GM20000 (cell line): ENCODE data around the gene PTGFRN.

Experiments
- DNase-seq: peaks from one replicate; pipeline ENCODE4 v3.0.0; 2012; ENCODE audit warnings: low spot score
- TF ChIP-seq, protein P1 (sequence below): IDR thresholded peaks from 2 replicates; pipeline ENCODE4 v1.5.1; 2012; ENCODE audit warnings: mild to moderate bottlenecking, control low read depth; ENCODE audit errors: extremely low read depth, missing control alignments

The PTGFRN gene

DNA sequence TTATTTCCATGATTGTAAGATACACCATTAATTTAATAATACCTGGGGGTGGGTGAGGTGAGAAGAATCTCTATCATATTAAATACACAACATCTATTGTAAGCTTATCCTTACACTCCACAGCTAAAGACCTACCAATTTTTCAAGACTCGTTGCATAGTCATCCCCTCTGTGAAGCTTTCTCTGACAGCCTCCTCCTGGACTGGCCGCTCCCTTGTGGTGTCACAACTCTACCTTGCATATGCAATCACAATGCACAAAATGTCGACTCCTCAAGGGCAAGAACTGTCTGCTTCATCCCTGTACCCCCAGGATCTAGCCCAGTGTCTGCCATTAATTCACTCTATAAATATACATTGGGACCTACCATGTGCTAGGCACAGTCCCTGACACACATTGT lies 2.4 kb upstream of the PTGFRN start:
- DNase-seq = no peak
- TF ChIP-seq, protein P1, sequence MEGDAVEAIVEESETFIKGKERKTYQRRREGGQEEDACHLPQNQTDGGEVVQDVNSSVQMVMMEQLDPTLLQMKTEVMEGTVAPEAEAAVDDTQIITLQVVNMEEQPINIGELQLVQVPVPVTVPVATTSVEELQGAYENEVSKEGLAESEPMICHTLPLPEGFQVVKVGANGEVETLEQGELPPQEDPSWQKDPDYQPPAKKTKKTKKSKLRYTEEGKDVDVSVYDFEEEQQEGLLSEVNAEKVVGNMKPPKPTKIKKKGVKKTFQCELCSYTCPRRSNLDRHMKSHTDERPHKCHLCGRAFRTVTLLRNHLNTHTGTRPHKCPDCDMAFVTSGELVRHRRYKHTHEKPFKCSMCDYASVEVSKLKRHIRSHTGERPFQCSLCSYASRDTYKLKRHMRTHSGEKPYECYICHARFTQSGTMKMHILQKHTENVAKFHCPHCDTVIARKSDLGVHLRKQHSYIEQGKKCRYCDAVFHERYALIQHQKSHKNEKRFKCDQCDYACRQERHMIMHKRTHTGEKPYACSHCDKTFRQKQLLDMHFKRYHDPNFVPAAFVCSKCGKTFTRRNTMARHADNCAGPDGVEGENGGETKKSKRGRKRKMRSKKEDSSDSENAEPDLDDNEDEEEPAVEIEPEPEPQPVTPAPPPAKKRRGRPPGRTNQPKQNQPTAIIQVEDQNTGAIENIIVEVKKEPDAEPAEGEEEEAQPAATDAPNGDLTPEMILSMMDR = no peak

DNA sequence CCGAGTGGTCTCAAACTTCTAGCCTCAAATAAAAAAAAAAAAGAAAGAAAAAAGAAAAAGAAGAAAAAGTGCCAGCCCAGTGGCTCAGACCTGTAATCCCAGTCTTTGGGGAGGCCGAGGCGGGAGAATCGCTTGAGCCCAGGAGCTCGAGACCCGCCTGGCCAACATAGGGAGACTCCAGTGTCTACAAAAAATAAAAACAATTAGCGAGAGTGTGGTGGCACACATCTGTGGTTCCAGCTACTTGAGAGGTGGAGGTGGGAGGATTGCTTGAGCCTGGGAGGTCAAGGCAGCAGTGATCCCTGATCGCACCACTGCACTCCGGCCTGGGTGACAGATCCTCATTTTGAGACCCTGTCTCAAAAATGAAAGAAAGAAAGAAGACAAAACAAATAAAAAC lies 1.4 kb upstream of the PTGFRN start:
- DNase-seq = no peak
- TF ChIP-seq, protein P1 = no peak

DNA sequence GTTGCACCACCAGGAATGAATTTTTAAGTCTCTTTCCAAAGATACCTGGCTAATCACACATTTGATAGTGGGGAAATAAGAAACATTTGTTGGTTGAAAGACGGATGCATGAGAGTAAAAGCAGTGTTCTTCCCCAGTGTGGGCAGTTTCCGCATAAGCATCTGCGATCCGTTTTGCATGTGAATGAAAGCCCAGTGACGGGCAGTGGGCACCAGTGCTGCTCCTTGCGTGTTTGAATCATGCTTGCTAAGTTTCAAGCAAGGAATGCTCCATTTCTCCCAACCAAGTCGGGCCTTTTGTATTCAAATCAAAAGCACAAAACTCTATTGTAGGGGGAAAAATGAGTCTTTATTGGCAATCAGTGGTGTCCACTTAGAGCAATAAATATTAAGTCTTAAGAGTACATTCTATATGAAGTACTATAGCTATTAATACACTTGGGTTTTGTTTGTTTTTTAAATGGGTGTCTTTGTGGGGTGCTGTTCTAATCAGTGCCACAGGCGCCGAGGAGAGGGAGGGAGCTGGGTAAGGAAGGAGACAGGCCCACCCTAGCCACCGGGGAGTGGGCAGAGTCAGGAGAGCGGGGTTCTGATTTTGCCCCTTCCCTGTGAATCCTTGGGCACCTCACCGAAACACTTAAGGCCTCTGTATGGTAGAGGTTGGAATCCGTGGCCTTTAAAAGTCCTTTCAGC lies 750 bp upstream of the PTGFRN start:
- TF ChIP-seq, protein P1 = no peak
- no peak for DNase-seq

DNA sequence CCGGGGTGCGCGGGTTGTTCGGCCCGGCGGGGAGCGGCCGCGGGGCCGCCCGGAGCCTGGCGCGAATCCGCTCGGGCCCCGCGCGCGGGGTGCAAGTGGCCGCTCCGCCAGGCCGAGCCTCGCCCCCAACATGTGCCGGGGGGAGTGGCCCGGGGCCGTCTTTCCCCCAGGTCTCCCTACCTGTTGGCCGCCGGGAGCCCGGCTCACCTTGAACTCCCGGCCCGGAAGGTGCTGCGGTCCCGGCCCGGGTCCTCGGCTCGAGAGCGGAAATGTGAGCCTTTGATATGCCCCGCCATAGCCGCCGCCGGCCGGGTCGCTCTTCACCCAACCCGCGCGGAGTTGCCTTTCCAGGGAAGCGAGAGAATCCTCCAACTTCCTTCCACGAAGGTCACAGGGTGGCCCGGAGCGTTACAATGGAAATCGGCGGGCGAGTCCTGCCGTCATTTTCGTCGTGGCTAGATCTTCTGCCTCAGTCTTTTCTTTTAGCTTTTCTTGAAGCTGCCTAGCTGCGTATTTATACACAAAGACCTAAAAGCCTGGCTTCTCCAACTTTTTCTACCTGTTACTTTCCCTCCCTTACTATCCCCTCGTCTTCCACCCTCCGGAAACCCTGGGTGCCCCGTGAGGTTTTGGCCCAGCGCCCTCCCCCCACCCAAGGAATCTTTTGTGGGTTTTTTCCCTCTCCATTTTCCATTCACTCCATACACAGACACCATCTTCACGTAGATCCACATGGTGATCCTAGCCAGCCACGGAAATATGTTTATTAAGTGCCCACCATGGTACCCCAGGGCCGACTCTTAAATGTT lies 867 bp downstream of the PTGFRN start:
- peak; percentile 45 for DNase-seq

DNA sequence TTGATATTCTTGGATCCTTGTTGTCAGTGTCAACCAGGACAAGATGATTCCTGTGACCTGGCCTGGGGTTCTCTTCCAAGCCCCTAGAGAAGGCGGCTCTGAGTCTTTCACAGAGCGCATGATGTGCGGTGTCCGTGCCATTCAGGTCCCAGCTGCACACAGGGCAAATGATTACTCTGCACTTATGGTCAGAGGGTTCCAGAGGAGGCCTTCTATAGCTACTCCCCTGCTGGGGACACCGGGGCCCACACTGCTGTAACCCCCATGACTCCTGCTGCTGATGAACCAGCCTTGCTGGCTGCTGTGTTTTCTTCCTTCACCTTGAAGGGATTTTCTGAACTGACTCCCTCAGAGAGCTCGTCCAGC lies 1.5 kb downstream of the PTGFRN start:
- no peak for DNase-seq
- TF ChIP-seq, protein P1 = no peak

More for the DNA sequence above, 867 bp downstream of the PTGFRN start:
- TF ChIP-seq, protein P1 = no peak

DNA sequence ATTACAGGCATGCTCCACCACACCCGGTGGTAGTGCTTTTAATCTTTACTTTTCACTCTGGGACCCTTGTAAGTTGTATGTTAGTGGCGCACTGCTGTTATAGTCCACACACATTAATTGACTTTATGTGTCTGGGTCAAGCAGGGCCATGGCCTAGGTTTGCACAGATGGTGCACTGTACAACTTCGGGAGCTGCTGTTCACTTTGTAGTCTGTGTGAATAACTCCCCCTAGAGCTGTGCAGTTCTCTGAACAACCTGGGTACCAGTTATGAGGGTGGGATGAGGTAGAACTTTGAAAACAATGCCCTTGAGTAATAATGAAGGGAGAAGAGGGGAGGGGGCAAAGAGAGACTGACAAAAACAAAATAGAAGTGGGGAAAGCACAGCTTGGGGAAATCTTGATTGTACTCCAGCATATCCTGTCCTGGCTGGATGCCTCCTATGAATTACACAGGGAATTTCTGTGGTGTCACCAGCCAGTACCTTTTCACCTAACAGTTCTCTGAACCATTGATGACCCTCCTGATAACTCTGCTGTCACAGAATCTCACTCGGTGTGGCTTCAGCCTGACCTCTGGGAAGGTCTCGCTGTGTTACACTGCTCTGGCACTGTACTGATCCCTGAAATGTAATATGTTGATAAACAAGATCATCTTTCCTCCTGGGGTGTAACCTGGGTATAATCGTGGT lies 2.2 kb downstream of the PTGFRN start:
- DNase-seq = no peak
- TF ChIP-seq, protein P1 = no peak

DNA sequence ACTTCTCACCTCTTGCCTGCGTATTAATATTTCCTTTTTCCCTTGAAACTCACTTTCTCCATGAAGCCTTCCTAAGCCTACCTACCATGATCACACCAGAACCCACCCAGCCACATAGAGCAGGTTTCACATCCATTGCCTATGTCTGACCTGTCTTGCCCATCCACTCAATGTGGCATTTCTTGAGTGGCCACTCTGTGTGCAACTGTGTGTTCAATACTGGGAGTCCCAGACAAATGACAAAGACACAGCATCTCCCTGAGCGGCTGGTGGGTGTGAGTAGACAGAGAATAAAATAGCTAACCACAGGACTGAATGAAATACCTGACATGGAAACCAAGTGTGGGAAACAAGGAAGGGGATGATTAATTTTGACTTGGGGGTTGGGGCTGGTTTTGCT lies 3.1 kb downstream of the PTGFRN start:
- no peak for DNase-seq
- TF ChIP-seq, protein P1 = no peak
